Adrenal gland (tissue), 12 donors: ENCODE measurements around the gene ACVR1. TPM values are rescaled to one million over a fixed set of nuclear protein-coding genes. Genes with fewer than 3 reads are reported as not detected.

Experiments used
- DNase-seq, 7 donors: peaks; one replicate each; pipeline ENCODE4 v3.0.0-alpha.2; 2019 to 2020
- H3K27ac ChIP-seq, 5 donors: fragments of 200-600 bp; sonication (generic) in 4 of 5; 1 replicate in 3 of 5; 2 replicates in 2 of 5; pipeline versions ENCODE4 v1.5.1 to v1.8.0; 2016 to 2020; ENCODE audit warnings: mild to moderate bottlenecking in 1 of 5
- H3K27me3 ChIP-seq: fragments of 200-600 bp; 2 replicates; pipeline ENCODE4 v1.8.0; 2021
- H3K36me3 ChIP-seq, 2 donors: fragments of 200-600 bp; replicated peaks in 1 of 2; 1 replicate in 1 of 2; 2 replicates in 1 of 2; pipeline versions ENCODE4 v1.5.1 to v1.8.0; 2018 to 2022
- H3K4me1 ChIP-seq, 2 donors: fragments of 200-600 bp; replicated peaks in 1 of 2; 1 replicate in 1 of 2; 2 replicates in 1 of 2; pipeline versions ENCODE4 v1.5.1 to v1.8.0; 2018 to 2021
- H3K4me3 ChIP-seq, 4 donors: fragments of 200-600 bp; sonication (generic) in 3 of 4; one replicate each; pipeline ENCODE4 v1.5.1; 2016 to 2018
- H3K9me3 ChIP-seq, 3 donors: fragments of 200-600 bp; sonication (generic) in 1 of 3; replicated peaks in 1 of 3; 1 replicate in 2 of 3; 2 replicates in 1 of 3; pipeline versions ENCODE4 v1.5.1 to v1.8.0; 2016 to 2021
- CTCF ChIP-seq, 6 experiments: fragments of 450-650 bp in 4 of 6; fragments of 200-600 bp in 2 of 6; sonication (generic) in 1 of 6; IDR thresholded peaks; 1 replicate in 5 of 6; 2 replicates in 1 of 6; pipeline versions ENCODE4 v1.5.1 to v1.8.0; 2016 to 2021; ENCODE audit warnings: antibody characterized with exemption in 6 of 6, mild to moderate bottlenecking in 2 of 6, moderate library complexity in 1 of 6
- POLR2A ChIP-seq, 2 donors: fragments of 450-650 bp; IDR thresholded peaks; one replicate each; pipeline ENCODE4 v1.6.1; 2017; ENCODE audit warnings: antibody characterized with exemption in 2 of 2, mild to moderate bottlenecking in 2 of 2, moderate library complexity in 1 of 2
- WGBS, 4 donors: extraction: QIAGEN DNeasy Blood & Tissue Kit in 2 of 4; methylation state at CpG; one replicate each; pipeline versions ENCODE4 v1.1.5 to v1.1.7; 2013 to 2017; 5-methylcytosine and 5-hydroxymethylcytosine counted together
- intact Hi-C, 2 donors: fragments of 100-400 bp; cut with DNase I; formaldehyde crosslinking; loops; one replicate each; pipeline versions ENCODE4 v1.14.1 to v1.15.0; 2022 to 2023
- polyA plus RNA-seq, 3 donors: library from polyadenylated mRNA; stranded (reverse); fragments of 200-250 nt in 2 of 3; fragments of 350-450 nt in 1 of 3; fragmentation: Illumina TruSeq in 1 of 3; extraction: RNeasy Lipid Tissue Mini Kit (QIAGEN cat#74804) in 1 of 3; gene quantifications; one replicate each; pipeline ENCODE4 v1.2.3, GENCODE V29; 2013 to 2014
- total RNA-seq, 9 donors: library from RNA; depleted of rRNA in 4 of 9; stranded (reverse); fragments of >200 nt in 4 of 9; fragments of 120-200 nt in 1 of 9; fragmentation: NEBNext Ultra II Directional in 1 of 9; extraction: Animal tissue kit (Norgen Biotek cat#: 25700) in 1 of 9; gene quantifications; one replicate each; pipeline versions ENCODE4 v1.1.0 to v1.2.4, GENCODE V29; 2013 to 2023
- donor health status: healthy with polysubstance abuse.
- donor health status: Bipolar disorder and iron deficiency.
- donor health status: DM: yes; HTN: yes; CAD: no.
- donor health status: DM: no; HTN: no; CAD: no.
- donor health status: DM: no; HTN: no; CAD: no.
- donor health status: DM: yes; HTN: yes; CAD: no.

ACVR1 gene
- total and polyA plus RNA-seq, 12 donors = 4.6 to 25.0 (median 16.0) TPM

- H3K27me3 ChIP-seq = no peaks in the 10 kb centered on the region
- no peak overlapping the region for H3K4me3 ChIP-seq
- no peaks in the 10 kb centered on the region for H3K36me3 ChIP-seq
- no peak for DNase-seq
- no peak overlapping the region for H3K27ac ChIP-seq
- no peaks in the 10 kb centered on the region for H3K9me3 ChIP-seq
- peaks cover 6 to 7% of the 10 kb centered on the region in 2 donors for H3K4me1 ChIP-seq
- intact Hi-C loops = no loop called here
- 79 to 87% (median 82%) methylated on average over 4 of the region's 4 CpGs for WGBS, 4 donors
- TF ChIP-seq POLR2A (IDR thresholded peaks at IDR 0.05) (no peak), CTCF (IDR thresholded peaks at IDR 0.05) (no peak)
These were observed 21.2 kb upstream of the ACVR1 start for GRCh38 chr2:157897106-157897971.

- Histone ChIP-seq H3K27ac (no peak overlapping the region), H3K9me3 (no peaks in the 10 kb centered on the region), H3K4me1 (peaks cover 6 to 7% of the 10 kb centered on the region in 2 donors), H3K36me3 (no peaks in the 10 kb centered on the region), H3K27me3 (no peaks in the 10 kb centered on the region), H3K4me3 (no peak overlapping the region)
- TF ChIP-seq CTCF (IDR thresholded peaks at IDR 0.05) = no peak
- no peak for TF ChIP-seq POLR2A (IDR thresholded peaks at IDR 0.05)
- WGBS, 4 donors = 84 to 91% (median 89%) methylated on average over 2 of the region's 2 CpGs
- intact Hi-C loops = no loop called here
- DNase-seq = no peak
These were observed 19.4 kb upstream of the ACVR1 start for GRCh38 chr2:157895531-157895930.

GRCh38 chr2:157894694-157895435, 18.7 kb upstream of the ACVR1 start:
- WGBS, 4 donors = 80 to 86% (median 84%) methylated on average over 12 of the region's 12 CpGs
- H3K4me3 ChIP-seq = no peak overlapping the region
- no peaks in the 10 kb centered on the region for H3K9me3 ChIP-seq
- intact Hi-C loops = no loop called here
- H3K27ac ChIP-seq = no peak overlapping the region
- H3K4me1 ChIP-seq = peaks cover 6 to 7% of the 10 kb centered on the region in 2 donors
- DNase-seq = peak in 1 of 7 donors; percentile 12
- no peak for TF ChIP-seq CTCF (IDR thresholded peaks at IDR 0.05)
- no peaks in the 10 kb centered on the region for H3K36me3 ChIP-seq
- no peaks in the 10 kb centered on the region for H3K27me3 ChIP-seq

- Histone ChIP-seq H3K27me3 (no peaks in the 10 kb centered on the region), H3K4me1 (peaks cover 4 to 7% of the 10 kb centered on the region in 2 donors), H3K9me3 (no peaks in the 10 kb centered on the region), H3K36me3 (no peaks in the 10 kb centered on the region), H3K4me3 (no peak overlapping the region), H3K27ac (no peak overlapping the region)
- intact Hi-C loops = no loop called here
- no peak for DNase-seq
- TF ChIP-seq POLR2A (IDR thresholded peaks at IDR 0.05) (no peak), CTCF (IDR thresholded peaks at IDR 0.05) (no peak)
- WGBS, 4 donors = 89 to 95% (median 94%) methylated on average over 4 of the region's 4 CpGs
These were observed 17.5 kb upstream of the ACVR1 start for GRCh38 chr2:157893611-157894010.
